Effector memory CD8-positive, alpha-beta T cell (primary cell): ENCODE results near the gene AQP3.
"Not testable (repeated sequence)": the region's sequence is repeated elsewhere in the genome, so short reads cannot be mapped to it uniquely, and the experiment has no call there.

Experiments
- ATAC-seq: fragments of 150-1000 bp; cut with Tn5 transposase; replicated peaks from 2 replicates; pipeline ENCODE4 v1.10.0; 2021; ENCODE audit warnings: mild to moderate bottlenecking, moderate library complexity
- DNase-seq, 3 experiments: peaks; one replicate each; pipeline ENCODE4 v3.0.0; 2021
- H3K27ac Mint-ChIP-seq, 2 donors: one replicate each; pipeline ENCODE4 v1.8.0; 2022; ENCODE audit warnings: mild to moderate bottlenecking in 2 of 2, mixed read lengths in 2 of 2, moderate library complexity in 2 of 2
- H3K27me3 Mint-ChIP-seq, 2 donors: one replicate each; pipeline ENCODE4 v1.8.0; 2022; ENCODE audit warnings: mixed read lengths in 2 of 2
- H3K36me3 Mint-ChIP-seq: one replicate; pipeline ENCODE4 v1.8.0; 2022; ENCODE audit warnings: mild to moderate bottlenecking, moderate library complexity, mixed read lengths; ENCODE audit not compliant: insufficient read depth
- H3K4me1 Mint-ChIP-seq, 2 donors: one replicate each; pipeline ENCODE4 v1.8.0; 2022; ENCODE audit warnings: low read depth in 2 of 2, mixed read lengths in 2 of 2
- H3K4me3 Mint-ChIP-seq, 2 donors: one replicate each; pipeline ENCODE4 v1.8.0; 2022; ENCODE audit warnings: mild to moderate bottlenecking in 2 of 2, mixed read lengths in 2 of 2, moderate library complexity in 2 of 2
- H3K9me3 Mint-ChIP-seq, 2 donors: one replicate each; pipeline ENCODE4 v1.8.0; 2022; ENCODE audit warnings: mixed read lengths in 2 of 2

AQP3 gene

DNA sequence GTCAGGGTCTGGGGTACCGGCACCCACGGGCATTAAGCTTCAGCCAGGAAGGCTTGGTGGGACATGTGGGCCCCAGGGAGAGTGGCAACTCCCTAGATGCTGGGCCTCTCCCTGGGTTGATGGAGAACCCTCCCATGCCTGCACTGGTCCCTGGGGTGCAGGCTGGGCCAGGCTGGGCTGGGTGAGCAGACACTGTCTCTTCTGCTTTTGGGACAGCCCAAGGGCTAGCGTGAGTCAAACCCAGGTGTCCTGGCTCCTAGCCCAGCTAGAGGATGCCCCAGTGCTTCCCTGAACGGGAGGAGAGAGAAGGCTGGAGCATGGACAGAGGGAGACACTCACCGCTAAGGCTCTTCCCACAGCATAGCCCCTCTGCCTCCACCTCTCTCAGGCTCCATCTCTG is 39.3 kb downstream of the AQP3 start:
- no peaks in the 10 kb centered on the region for H3K27me3 Mint-ChIP-seq

DNA sequence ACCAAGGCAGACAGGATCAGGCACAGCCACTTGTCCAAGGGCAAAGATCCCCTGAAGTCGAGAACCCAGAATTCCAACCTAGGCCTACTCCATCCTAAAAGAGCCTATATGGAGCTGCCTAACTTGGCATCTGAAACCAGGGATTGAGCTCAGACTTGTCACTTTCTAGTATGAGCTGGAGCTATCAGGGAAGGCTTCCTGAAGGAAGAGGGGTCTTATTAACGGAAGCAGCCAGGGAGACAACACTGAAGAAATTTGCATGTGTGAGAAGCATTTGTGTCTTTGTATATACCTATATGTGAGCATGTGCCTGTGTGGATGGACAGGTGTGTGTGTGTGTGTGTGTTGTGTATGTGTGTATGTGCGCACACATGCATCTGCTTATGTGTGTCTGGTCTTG is 40.3 kb downstream of the AQP3 start:
- Mint-ChIP-seq H3K9me3 (no peaks in the 10 kb centered on the region), H3K4me1 (peaks cover 0 to 3% of the 10 kb centered on the region in 2 donors), H3K4me3 (no peak overlapping the region), H3K27ac (peak overlapping the region in 1 of 2 donors; percentile 73), H3K27me3 (no peaks in the 10 kb centered on the region), H3K36me3 (no peaks in the 10 kb centered on the region)
- DNase-seq (no peak), ATAC-seq (no peak)

More for the DNA sequence above, 39.3 kb downstream of the AQP3 start:
- ATAC-seq (no peak), DNase-seq (no peak)
- H3K4me3 Mint-ChIP-seq, result no peak overlapping the region
- no peaks in the 10 kb centered on the region for H3K36me3 Mint-ChIP-seq
- H3K9me3 Mint-ChIP-seq, result no peaks in the 10 kb centered on the region
- H3K27ac Mint-ChIP-seq, result peak overlapping the region in 1 of 2 donors; percentile 73
- peaks cover 0 to 1% of the 10 kb centered on the region in 2 donors for H3K4me1 Mint-ChIP-seq

DNA sequence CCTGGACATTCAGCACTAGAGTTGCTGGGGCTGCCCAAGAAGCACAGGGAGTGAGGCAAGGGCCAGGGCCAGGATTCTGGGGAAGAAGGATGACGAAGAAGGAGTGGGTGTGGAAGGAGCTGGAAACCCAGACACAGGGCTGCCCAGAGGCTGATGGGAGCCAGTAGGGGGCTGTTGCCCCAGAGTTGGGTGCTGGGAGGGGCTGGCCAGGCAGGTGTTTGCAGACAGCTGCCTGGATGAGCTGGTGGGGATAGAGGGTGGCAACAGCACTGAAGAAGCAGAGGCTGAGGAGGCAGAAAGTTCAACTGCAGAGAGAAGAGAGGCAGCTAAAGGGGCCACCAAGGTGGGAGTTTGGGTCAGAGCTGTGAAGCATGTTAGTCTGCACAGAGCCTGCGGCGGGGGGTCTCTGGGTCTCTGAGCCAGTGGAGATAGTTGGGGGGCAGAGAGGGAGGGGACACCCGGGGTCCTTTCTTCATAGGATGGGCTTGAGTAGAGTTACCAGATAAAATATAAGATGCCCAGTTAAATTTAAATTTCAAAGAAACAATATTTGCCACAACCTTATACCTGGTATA is 42.5 kb downstream of the AQP3 start:
- ATAC-seq (no peak), DNase-seq (no peak)
- Mint-ChIP-seq H3K27me3 (no peaks in the 10 kb centered on the region), H3K4me1 (peaks cover 0 to 3% of the 10 kb centered on the region in 2 donors), H3K36me3 (no peaks in the 10 kb centered on the region), H3K4me3 (no peak overlapping the region), H3K9me3 (no peaks in the 10 kb centered on the region), H3K27ac (no peak overlapping the region)

DNA sequence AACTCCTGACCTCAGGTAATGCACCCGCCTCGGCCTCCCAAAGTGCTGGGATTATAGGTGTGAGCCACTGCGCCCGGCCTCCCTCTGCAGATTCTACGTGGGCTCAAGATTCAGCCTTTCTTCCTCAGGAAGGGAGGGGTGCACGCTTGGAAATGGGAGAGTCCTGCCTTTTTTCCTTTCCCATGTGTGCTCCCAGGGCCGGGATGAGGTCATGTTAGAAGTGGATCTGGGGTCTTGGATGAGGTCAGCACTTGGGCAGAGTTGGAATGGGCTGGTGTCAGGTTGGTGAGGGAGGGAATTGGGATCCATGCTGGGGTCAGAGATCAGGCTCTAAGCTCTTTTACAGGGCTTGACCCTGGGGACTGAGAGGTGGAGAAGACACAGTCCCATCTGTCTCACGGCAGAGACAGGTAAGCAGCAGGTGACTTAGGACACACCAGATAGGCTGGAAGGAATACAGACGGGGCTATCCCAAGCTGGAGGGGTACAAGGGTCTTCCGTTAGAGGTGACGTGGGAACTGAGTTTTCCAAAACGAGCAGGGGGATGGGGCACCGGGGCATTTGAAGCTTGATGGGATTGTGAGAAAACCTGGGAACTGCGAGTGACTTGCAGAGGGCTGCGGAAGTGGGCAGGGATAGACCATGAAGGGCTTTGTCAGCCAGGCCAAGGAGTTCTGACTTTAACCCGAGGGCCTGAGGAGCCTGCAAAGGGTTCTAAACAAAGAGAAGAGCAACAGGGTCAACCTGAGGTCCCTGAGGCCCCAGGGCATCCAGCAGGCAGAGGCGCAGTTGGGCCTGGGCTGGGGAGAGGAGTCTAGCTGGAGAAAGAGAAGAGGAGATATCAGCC is 43.2 kb downstream of the AQP3 start:
- no peak overlapping the region for H3K27ac Mint-ChIP-seq
- no peaks in the 10 kb centered on the region for H3K27me3 Mint-ChIP-seq
- H3K4me3 Mint-ChIP-seq, result no peak overlapping the region
- H3K36me3 Mint-ChIP-seq, result no peaks in the 10 kb centered on the region
- no peaks in the 10 kb centered on the region for H3K9me3 Mint-ChIP-seq
- no peak for ATAC-seq
- no peak for DNase-seq
- H3K4me1 Mint-ChIP-seq, result peaks cover 0 to 3% of the 10 kb centered on the region in 2 donors

DNA sequence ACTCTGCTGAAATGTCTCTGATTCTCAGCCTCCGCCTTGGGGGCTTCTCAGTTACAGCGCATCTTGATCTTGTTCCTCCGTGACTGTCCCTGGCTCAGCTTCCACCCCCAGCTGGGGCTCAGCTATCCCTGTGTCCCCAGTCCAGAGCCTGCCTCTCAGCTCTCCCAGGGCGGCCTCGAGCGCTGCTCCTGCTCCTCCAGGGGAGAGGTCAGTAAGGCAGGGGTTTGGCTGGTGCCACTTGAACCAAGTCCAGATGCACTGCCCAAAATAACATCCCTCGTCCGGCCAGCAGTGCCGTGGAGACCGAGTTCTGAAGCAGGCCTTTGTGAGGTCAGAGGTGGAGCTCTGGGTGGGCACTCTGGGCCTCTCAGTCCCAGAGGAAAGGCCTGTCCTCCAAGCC is 45.0 kb downstream of the AQP3 start, which contains the start of gene AQP7:
Gene AQP7, minus strand, starts transcription at position 198 of the 400 bp plus-strand sequence. CDS start 1,306 bp downstream, outside the sequence.
- ATAC-seq, DNase-seq, H3K27me3 Mint-ChIP-seq, H3K4me3 Mint-ChIP-seq, H3K36me3 Mint-ChIP-seq, H3K4me1 Mint-ChIP-seq, H3K27ac Mint-ChIP-seq, H3K9me3 Mint-ChIP-seq: not testable (repeated sequence)

DNA sequence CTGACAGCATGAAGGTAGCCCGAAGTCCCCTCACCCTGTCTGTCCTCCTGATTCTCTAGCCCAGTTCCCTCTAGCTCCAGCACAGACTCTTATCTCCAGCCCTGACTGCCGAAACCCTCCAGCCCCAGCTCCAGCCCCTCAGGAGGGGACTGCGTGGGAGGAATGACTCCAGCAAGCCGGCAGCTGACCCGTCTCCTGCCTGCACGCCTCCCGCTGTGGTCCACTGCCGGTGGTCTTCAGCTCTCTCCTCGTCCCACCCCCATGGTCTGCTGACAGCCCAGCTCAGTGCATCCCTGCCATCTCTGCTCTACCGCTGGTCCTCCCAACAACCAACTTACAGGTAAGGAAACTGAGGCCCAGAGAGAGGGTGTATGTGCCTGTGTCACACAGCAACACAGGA is 45.6 kb downstream of the AQP3 start:
- H3K4me1 Mint-ChIP-seq, ATAC-seq, H3K4me3 Mint-ChIP-seq, H3K9me3 Mint-ChIP-seq, DNase-seq, H3K27ac Mint-ChIP-seq, H3K36me3 Mint-ChIP-seq, H3K27me3 Mint-ChIP-seq: not testable (repeated sequence)

DNA sequence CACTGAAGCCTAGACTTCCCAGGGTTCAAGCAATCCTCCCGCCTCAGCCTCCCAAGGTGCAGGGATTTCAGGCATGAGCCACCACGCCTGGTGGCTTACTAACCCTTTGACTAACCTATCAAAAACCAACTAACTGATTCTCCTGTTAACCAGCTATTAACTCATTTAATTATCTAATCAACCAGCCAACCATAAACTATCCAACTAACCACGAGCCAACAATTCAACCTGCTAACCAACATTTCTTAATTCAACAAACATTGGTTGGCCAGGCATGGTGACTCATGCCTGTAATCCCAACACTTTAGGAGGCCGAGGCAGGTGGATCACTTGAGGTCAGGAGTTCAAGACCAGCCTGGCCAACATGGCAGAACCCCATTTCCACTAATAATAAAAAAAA is 48.3 kb downstream of the AQP3 start:
- not testable (repeated sequence) for ATAC-seq, DNase-seq, H3K4me3 Mint-ChIP-seq, H3K36me3 Mint-ChIP-seq, H3K27ac Mint-ChIP-seq, H3K9me3 Mint-ChIP-seq, H3K4me1 Mint-ChIP-seq
- peaks cover 8 to 19% of the 10 kb centered on the region in 2 donors for H3K27me3 Mint-ChIP-seq

DNA sequence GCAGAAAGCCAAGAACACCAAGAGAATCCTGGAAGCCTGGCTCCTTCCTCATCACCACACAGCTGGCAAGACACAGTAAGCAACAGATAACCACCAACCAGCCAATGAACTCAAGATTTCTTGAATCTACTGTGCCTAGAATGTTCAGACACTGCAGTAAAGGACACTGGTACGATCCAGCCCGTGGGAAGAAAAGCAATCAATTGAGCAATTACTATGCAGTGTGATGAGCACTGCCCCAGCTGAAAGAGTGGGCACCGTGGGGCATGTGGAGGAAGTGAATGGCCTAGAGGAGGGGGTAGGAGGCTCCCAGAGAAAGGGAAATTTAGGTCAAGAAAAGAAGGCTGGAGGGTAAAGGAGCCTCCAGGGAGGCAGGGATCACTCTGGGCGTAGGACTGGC is 49.6 kb downstream of the AQP3 start:
- not testable (repeated sequence) for H3K9me3 Mint-ChIP-seq, H3K27ac Mint-ChIP-seq, ATAC-seq, H3K4me1 Mint-ChIP-seq, H3K4me3 Mint-ChIP-seq, DNase-seq, H3K36me3 Mint-ChIP-seq
- H3K27me3 Mint-ChIP-seq, result peaks cover 13 to 31% of the 10 kb centered on the region in 2 donors

DNA sequence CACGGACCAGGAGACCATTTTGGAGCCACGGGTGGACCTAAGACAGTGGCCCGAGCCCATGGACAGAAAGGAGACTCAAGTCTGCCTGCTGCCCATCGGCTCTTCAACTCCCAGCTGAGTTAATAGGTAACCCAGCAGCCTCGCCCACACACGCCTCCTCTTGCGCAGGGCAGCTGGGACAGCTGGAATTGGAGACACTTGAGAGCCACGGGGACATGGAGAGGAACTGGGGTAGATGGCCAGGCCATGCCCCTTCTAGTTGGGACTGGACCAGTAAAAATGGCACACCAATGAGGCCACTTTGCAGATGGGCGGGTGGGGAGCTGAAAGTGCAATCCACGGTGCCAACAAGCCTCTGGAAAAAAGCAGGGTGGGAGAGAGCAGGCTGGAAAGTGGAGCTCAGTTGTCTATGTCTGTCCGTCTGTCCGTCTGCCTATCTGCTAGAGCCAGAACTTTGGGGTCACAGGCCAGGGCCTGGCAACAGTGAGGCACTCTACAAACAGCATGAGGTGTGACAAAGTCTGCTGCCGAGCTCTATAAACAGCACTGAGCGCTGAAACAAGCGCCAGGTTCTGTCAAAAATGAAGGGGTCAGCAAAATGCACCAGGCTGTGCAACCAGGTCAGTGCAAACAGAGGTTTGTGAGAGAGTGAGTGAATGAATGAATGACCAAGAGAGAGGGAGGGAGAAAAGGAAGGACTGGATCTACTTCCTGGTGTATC is 52.1 kb downstream of the AQP3 start:
- H3K4me3 Mint-ChIP-seq, H3K4me1 Mint-ChIP-seq, H3K9me3 Mint-ChIP-seq, DNase-seq, H3K27ac Mint-ChIP-seq, ATAC-seq, H3K36me3 Mint-ChIP-seq: not testable (repeated sequence)
- H3K27me3 Mint-ChIP-seq, result peaks cover 15 to 42% of the 10 kb centered on the region in 2 donors

DNA sequence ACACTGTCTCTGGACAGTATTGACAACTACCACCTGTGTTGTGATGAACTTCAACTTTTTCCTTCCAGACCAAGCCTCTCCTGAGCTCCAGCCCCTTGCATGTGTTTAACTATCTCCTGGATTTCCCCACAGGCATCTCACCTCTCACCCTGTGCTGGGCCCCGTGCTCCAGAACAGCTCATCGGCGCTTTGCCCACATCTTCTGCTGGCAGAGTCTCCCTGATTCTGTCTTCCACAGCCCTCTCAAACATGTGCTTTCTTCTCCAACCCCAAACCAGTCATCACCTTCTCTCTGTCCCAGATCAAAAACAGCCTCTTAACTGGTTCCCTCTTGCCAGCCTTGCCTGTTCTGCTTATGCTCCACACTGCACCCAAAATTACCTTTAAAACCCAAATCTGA is 53.4 kb downstream of the AQP3 start:
- DNase-seq, H3K27ac Mint-ChIP-seq, H3K4me3 Mint-ChIP-seq, H3K4me1 Mint-ChIP-seq, ATAC-seq, H3K36me3 Mint-ChIP-seq, H3K9me3 Mint-ChIP-seq: not testable (repeated sequence)
- H3K27me3 Mint-ChIP-seq, result peaks cover 20 to 50% of the 10 kb centered on the region in 2 donors

DNA sequence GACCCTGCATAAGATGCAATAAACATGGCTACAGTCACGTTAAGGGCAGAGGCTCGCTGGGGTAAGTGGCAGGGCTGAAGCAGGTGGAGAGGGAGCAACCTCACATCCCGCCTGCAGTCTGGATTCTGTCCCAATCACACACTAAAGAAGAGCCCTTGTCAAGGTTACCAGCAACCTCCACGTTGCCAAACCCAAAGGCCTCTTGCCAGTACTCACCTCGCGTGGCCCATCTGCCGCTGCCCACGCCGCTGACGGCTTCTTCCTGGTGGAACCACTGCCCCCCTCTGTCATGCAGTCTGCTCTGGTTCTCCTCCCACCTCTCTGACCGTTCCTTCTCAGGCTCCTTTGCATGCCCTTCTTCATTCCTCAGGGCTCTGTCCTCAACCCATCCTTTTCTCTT is 53.8 kb downstream of the AQP3 start:
- DNase-seq (no peak), ATAC-seq (no peak)
- no peak overlapping the region for H3K27ac Mint-ChIP-seq
- no peaks in the 10 kb centered on the region for H3K4me1 Mint-ChIP-seq
- no peak overlapping the region for H3K4me3 Mint-ChIP-seq
- peaks cover 20 to 53% of the 10 kb centered on the region in 2 donors for H3K27me3 Mint-ChIP-seq
- H3K9me3 Mint-ChIP-seq, result no peaks in the 10 kb centered on the region
- no peaks in the 10 kb centered on the region for H3K36me3 Mint-ChIP-seq

DNA sequence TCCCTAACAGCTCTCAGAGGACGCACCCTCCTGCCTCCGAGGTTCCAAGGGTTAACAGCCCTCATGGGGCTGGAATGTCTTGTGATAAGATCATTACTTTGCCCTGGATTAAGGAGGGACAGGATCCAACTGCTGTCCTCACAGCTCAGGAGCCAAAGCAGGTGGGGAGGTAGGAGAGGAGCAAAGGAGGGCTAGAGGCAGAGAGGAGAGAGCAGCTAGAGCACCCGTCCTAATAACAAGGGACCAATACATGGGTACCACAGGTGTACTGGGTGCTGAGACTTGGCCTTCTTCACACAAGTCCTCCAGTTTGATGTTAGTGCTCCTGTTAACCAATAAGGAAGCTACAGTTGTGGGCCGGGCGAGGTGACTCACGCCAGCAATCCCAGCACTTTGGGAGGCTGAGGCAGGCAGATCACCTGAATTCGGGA is 54.8 kb downstream of the AQP3 start:
- not testable (repeated sequence) for H3K4me3 Mint-ChIP-seq, H3K9me3 Mint-ChIP-seq, ATAC-seq, DNase-seq, H3K36me3 Mint-ChIP-seq, H3K27ac Mint-ChIP-seq, H3K4me1 Mint-ChIP-seq
- H3K27me3 Mint-ChIP-seq, result peaks cover 29 to 63% of the 10 kb centered on the region in 2 donors
